NCI-H2227 treated with DMSO at 0.1 percent for 48 hours (cell line): Measurements from ENCODE around the gene LRRN4.

Source experiments
- DNase-seq: peaks from one replicate; lab custom pipeline; 2025; lab: John Stamatoyannopoulos, UW

The LRRN4 gene

DNA sequence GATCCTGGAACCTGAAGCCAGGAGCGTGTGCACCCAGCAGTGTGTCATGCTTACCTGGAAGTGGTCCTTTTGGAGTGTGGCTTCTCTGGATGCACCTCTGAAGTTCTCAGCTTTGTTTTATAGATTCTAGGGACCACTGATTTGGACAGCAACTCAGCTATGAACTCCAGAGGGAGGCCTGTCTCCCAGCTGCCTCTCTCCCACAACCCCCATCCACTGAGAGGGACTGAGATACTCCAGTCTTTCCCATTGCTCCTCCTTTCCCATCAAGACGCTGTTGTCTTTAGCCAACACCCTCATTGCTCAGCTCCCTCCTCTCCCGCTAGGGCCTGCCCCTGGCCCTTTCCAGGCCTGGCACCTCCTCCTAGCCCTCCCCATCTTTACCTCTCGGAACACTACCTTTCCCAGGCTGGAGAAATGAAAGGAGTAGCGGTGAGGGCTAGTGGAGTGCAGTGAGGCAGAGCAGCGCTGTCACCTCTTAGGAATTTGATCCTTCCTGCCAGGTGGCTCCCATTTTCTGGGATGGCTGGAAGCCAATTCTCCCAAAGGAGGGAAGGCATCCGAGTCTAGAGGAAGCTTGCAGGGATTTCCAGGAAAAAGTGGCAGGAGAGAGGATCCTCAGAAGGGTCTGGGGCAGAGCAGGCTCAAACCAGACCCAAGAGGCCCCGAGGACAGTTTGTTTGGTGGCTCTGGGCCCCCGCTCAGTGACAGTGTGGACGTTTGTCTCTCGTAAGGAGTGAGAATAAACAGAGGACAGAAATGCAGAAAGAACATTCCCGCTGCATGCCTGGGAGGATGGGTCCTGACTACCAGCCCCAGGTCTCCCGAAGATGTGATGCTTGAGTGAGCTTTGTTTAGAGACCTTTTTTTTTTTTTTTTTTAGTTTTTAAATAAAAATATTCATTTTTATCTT lies at the start of gene LRRN4:
TSS of gene LRRN4 (minus strand) at position 285 of the 913 bp plus-strand sequence. CDS start 1,261 bp downstream, outside the sequence.
- DNase-seq: no peak

DNA sequence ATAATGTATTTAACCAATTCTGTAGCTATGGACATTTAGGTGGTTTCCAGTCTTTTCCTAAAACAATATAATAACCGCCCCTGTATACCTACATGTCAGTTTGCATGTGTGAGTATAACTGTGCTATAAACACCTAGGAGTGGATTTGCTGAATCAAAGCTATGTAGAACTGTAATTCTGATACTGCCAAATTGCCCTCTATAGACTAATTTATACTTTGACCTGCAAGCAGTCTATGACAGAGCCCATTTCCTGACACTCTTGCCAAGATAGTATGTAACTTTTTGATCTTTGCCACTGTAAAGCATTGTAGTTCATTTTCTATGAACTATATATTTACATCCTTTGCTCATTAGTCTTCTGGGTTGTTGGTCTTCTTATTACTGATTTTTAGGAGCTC lies 49.4 kb upstream of the LRRN4 start:
- no peak for DNase-seq

- DNase-seq: no peak
Measured at GRCh38 chr20:6101346-6101745, 47.5 kb upstream of the LRRN4 start.

- no peak for DNase-seq
Measured at GRCh38 chr20:6100246-6100645, 46.4 kb upstream of the LRRN4 start.

GRCh38 chr20:6099819-6100218 lies 46.0 kb upstream of the LRRN4 start:
- no peak for DNase-seq

GRCh38 chr20:6095409-6095808 lies 41.5 kb upstream of the LRRN4 start:
- DNase-seq: no peak

DNA sequence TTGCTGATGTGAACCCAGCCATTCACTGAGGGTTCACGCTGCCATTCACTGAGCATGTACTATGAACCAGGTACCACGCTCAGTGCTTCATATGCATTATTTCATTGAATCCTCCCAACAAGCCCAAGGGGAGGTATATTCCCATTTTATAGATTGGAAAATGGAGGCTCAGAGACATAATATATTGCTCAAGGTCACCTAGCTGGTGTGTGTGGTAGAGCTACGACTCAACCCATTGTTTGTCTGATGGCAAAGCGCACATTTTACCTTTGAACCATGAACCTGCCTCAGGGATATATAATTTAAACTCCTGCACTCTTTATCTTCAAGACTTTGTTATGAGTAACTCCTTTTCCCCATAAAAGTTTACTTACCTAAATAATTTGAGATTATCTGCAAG lies 40.7 kb upstream of the LRRN4 start:
- no peak for DNase-seq

DNA sequence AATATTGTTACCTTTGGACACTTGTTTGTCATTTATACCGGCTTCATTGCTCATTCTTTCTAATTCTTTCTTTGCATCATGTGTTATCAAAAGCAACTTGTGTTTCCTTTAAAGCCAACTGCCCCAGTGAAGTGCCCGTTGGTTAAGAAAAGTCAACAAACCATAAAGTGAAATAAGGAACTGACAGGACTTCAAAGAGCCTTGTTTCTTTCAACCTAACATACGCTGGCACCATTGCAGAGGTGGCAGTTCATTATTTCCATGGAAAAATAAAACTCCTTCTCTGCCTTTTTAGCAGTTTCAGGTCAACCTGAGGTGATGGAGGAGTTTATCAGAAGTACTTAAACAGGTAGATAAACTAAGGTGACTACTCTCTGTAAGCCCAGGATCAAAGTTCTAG lies 40.2 kb upstream of the LRRN4 start:
- DNase-seq: no peak

DNA sequence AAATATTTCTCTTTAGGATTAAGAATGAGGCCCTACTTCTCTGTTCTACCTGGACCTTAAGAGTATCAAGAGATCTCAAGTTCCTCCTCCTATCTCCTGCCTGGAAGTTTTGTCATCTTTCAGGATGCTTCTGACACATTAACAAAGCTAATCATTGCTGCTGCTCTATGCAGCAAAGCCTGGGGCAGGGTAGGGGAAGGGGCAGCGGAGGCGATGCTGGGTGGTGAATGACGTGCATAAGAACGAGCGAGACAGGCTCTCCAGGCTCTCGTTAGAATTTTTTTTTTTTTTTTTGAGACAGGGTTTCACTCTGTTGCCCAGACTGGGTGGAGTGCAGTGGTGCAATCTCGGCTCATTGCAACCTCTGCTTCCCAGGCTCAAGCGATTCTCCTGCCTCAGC lies 37.8 kb upstream of the LRRN4 start:
- no peak for DNase-seq

- no peak for DNase-seq
Measured at GRCh38 chr20:6086868-6087267, 33.0 kb upstream of the LRRN4 start.

DNA sequence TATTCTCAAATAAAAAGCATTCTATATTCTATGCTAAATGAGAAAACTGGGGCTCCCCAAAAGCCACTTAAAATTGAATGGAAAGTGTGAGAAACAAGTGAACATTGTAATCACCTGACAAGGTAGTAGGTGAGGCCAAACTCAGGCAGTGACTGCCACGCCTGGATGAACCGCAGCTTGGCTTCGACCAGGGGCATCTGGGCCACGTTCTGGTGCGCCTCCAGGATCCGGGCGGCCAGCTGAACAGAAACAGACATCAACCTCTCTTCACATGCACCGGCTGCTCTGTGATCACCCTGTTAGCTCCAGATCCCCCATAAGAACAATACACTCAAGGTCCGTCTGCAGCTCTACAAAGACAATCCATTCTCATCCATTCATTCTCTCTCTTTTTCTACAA lies 30.1 kb upstream of the LRRN4 start:
- no peak for DNase-seq

DNA sequence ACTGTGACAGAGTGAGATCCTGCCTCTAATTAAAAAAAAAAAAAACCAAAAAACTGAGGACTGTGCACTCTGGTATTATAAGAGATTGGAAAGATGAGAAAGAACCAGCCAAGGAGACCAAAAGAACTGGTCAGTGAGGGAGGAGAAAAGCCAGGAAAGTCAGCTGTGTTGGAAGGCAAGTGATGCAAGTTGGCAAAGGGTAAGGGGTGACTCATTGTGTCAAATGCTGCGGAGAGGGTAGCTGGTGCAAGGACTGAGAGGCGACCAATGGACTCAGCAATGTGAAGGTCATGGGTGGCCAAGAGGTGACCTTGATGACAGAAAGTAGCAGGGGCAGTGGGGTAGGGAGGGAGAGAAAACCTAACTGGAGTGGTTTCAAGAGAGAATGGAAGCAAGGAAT lies 27.4 kb upstream of the LRRN4 start:
- DNase-seq: no peak

- DNase-seq: no peak
Measured at GRCh38 chr20:6079016-6079415, 25.2 kb upstream of the LRRN4 start.

DNA sequence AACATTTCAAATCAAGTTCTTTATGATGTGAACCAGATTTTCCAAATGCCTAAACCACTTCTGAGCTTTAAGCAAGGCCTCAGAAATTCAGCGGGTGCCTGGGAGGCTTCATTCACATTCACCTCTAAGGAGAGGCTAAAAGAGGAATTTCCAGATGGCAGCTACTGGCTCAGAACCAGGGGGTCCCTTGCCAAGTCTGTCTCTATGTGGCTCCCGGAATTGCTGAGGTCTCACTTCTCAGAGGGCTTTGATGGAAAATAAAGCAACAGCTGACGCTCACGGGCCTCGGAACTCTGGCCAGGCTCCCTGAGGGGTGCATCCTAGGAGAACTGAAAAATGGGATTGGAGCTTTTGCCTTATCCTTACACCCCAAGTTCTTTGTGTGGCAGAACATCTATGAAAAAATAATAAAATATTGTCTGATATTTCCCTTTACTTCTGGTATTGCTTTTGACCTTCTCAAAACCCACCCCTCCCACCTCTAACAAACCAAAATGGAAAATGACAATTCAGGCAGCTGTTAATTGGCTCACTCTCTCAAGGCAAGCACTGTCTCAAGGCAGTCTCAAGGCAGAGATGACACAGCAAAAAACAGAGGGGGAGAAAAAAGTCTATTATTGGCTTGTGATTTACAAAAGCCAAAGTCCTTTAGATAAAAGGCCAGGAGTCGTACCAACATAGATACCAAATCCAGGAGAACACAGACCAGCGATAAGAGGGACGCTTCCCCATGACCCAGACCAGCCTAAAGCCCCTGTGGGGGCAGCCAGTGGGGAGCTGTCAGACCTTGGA lies 21.8 kb upstream of the LRRN4 start:
- no peak for DNase-seq

- DNase-seq: no peak
Measured at GRCh38 chr20:6074784-6075183, 20.9 kb upstream of the LRRN4 start.

GRCh38 chr20:6074145-6074561 lies 20.3 kb upstream of the LRRN4 start:
- no peak for DNase-seq

DNA sequence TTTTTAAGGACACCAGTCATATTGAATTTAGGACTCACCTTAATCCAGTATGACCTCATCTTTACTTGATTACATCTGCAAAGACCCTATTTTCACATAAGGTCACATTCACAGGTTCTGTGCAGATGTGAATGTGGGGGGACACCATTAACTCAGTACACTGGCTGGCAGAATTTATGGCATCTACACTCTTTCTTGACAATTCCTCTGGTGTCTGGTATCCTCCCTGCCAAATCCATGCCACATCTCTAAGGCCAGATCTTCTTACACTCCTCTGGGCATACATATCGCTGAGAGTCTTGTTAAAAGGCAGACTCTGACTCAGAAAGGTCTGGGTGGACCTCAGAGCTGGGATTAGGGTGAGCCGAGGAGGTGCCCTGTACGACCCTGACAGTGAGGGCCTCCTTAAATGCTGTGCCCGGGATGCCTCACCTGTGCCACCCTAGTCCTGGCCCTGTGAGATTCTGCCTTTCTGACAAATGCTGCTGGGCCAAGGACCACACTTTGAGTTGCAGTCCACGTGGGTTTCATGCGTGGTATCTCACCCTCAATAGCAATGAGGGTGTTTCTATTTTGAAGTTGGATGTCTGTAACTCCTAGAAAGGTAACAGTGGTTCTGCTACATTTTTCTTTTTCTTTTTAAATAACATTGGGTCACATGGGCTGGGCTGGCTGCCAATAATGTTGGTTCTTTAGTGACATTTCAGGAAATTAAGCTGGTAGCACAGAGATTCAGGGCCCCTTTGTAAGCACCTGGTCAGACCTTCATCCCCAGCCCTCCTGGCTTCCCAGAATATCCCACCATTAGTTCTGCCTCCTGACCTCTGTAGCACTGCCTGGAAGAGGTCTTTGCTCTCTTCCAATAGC lies 17.2 kb upstream of the LRRN4 start:
- DNase-seq: no peak

- no peak for DNase-seq
Measured at GRCh38 chr20:6069669-6070068, 15.8 kb upstream of the LRRN4 start.

GRCh38 chr20:6067763-6068318 lies 14.0 kb upstream of the LRRN4 start:
- DNase-seq: no peak

GRCh38 chr20:6066582-6066981 lies 12.7 kb upstream of the LRRN4 start:
- DNase-seq: no peak

GRCh38 chr20:6061544-6061943 lies 7.7 kb upstream of the LRRN4 start:
- no peak for DNase-seq

- no peak for DNase-seq
Measured at GRCh38 chr20:6060213-6060612, 6.4 kb upstream of the LRRN4 start.
